WTC11 (cell line): ENCODE measurements around the gene PTPRN2. TPM values are rescaled to one million over a fixed set of nuclear protein-coding genes. Genes with fewer than 3 reads are reported as not detected.

Experiments used
- ATAC-seq: fragments of 200-7000 bp; cut with Tn5 transposase; 2 replicates; pipeline ENCODE4 v1.10.0; 2021; ENCODE audit warnings: mild to moderate bottlenecking, moderate library complexity
- CTCF ChIA-PET: fragments of 300-600 bp; sonication (Branson Sonifier 250); formaldehyde crosslinking; loops from one replicate; lab custom pipeline; 2021; ENCODE audit warnings: antibody characterized with exemption; lab: Charles Lee
- POLR2A ChIA-PET: fragments of 350-600 bp; sonication (Branson Sonifier 250); formaldehyde crosslinking; loops from one replicate; lab custom pipeline; 2021; ENCODE audit warnings: antibody characterized with exemption; lab: Charles Lee
- DNase-seq: peaks from one replicate; pipeline ENCODE4 v3.0.0; 2021; ENCODE audit warnings: low spot score
- H3K27ac Mint-ChIP-seq: 2 replicates; pipeline ENCODE4 v1.8.0; 2021; ENCODE audit warnings: mixed read lengths
- H3K27me3 Mint-ChIP-seq: 2 replicates; pipeline ENCODE4 v1.8.0; 2021; ENCODE audit warnings: low read depth, mild to moderate bottlenecking, moderate library complexity, mixed read lengths
- H3K36me3 Mint-ChIP-seq: 2 replicates; pipeline ENCODE4 v1.8.0; 2021; ENCODE audit warnings: mixed read lengths
- H3K4me1 Mint-ChIP-seq: 2 replicates; pipeline ENCODE4 v1.8.0; 2022; ENCODE audit warnings: mixed read lengths
- H3K4me3 Mint-ChIP-seq: 2 replicates; pipeline ENCODE4 v1.8.0; 2021; ENCODE audit warnings: mild to moderate bottlenecking, moderate library complexity, mixed read lengths
- H3K9me3 Mint-ChIP-seq: 2 replicates; pipeline ENCODE4 v1.8.0; 2021; ENCODE audit warnings: mixed read lengths
- ATF6 ChIP-seq: sonication (generic); formaldehyde crosslinking; IDR thresholded peaks from 2 replicates; pipeline ENCODE4 v1.8.1; 2023; ENCODE audit warnings: mild to moderate bottlenecking, missing genetic modification reagents
- E2F4 ChIP-seq: sonication (generic); formaldehyde crosslinking; IDR thresholded peaks from 2 replicates; pipeline ENCODE4 v1.8.1; 2022; ENCODE audit warnings: low read depth, mild to moderate bottlenecking, moderate library complexity, missing genetic modification reagents, borderline replicate concordance
- E2F5 ChIP-seq: sonication (generic); formaldehyde crosslinking; IDR thresholded peaks from 2 replicates; pipeline ENCODE4 v1.8.1; 2022; ENCODE audit warnings: mild to moderate bottlenecking, moderate library complexity, missing genetic modification reagents
- ELF4 ChIP-seq: sonication (generic); formaldehyde crosslinking; IDR thresholded peaks from 2 replicates; pipeline ENCODE4 v1.8.1; 2022; ENCODE audit warnings: low read depth, mild to moderate bottlenecking, moderate library complexity, missing genetic modification reagents
- ESRRA ChIP-seq: sonication (generic); formaldehyde crosslinking; IDR thresholded peaks from 2 replicates; pipeline ENCODE4 v1.8.1; 2022; ENCODE audit warnings: mild to moderate bottlenecking, missing genetic modification reagents, borderline replicate concordance
- FOXP1 ChIP-seq: sonication (generic); formaldehyde crosslinking; IDR thresholded peaks from 2 replicates; pipeline ENCODE4 v1.8.0; 2022; ENCODE audit warnings: missing genetic modification reagents, mild to moderate bottlenecking, moderate library complexity, borderline replicate concordance
- HMGA2 ChIP-seq: fragments of 250-450 bp; sonication (Bioruptor Pico); IDR thresholded peaks from 2 replicates; pipeline ENCODE4 v1.4.0; 2021; ENCODE audit warnings: mild to moderate bottlenecking, moderate library complexity
- MAX ChIP-seq: sonication (generic); formaldehyde crosslinking; IDR thresholded peaks from 2 replicates; pipeline ENCODE4 v1.8.0; 2022; ENCODE audit warnings: mild to moderate bottlenecking, missing genetic modification reagents
- MYBL2 ChIP-seq: sonication (generic); formaldehyde crosslinking; IDR thresholded peaks from 2 replicates; pipeline ENCODE4 v1.8.1; 2023; ENCODE audit warnings: mild to moderate bottlenecking, moderate library complexity, missing genetic modification reagents
- NFATC4 ChIP-seq: fragments of 250-450 bp; sonication (Bioruptor Pico); IDR thresholded peaks from 2 replicates; pipeline ENCODE4 v1.9.0; 2021; ENCODE audit warnings: mild to moderate bottlenecking
- NFYB ChIP-seq: sonication (generic); formaldehyde crosslinking; conservative IDR thresholded peaks from 2 replicates; pipeline ENCODE4 v1.8.0; 2022; ENCODE audit warnings: low read depth, missing genetic modification reagents
- NR2C2 ChIP-seq: sonication (generic); formaldehyde crosslinking; IDR thresholded peaks from 2 replicates; pipeline ENCODE4 v1.8.0; 2022; ENCODE audit warnings: mild to moderate bottlenecking, missing genetic modification reagents
- TCF7 ChIP-seq: sonication (generic); formaldehyde crosslinking; IDR thresholded peaks from 2 replicates; pipeline ENCODE4 v1.8.0; 2022; ENCODE audit warnings: mild to moderate bottlenecking, low read depth, missing genetic modification reagents, moderate library complexity
- TEAD4 ChIP-seq: sonication (generic); formaldehyde crosslinking; IDR thresholded peaks from 2 replicates; pipeline ENCODE4 v1.8.0; 2022; ENCODE audit warnings: mild to moderate bottlenecking, missing genetic modification reagents
- ZBTB43 ChIP-seq: sonication (generic); formaldehyde crosslinking; IDR thresholded peaks from 2 replicates; pipeline ENCODE4 v1.8.1; 2023; ENCODE audit warnings: mild to moderate bottlenecking, missing genetic modification reagents
- ZNF219 ChIP-seq: sonication (generic); formaldehyde crosslinking; IDR thresholded peaks from 2 replicates; pipeline ENCODE4 v1.8.0; 2023; ENCODE audit warnings: missing genetic modification reagents, mild to moderate bottlenecking, borderline replicate concordance
- ZNF232 ChIP-seq: sonication (generic); formaldehyde crosslinking; IDR thresholded peaks from 2 replicates; pipeline ENCODE4 v1.8.0; 2022; ENCODE audit warnings: mild to moderate bottlenecking, missing genetic modification reagents
- ZNF317 ChIP-seq: sonication (generic); formaldehyde crosslinking; IDR thresholded peaks from 2 replicates; pipeline ENCODE4 v1.8.1; 2023; ENCODE audit warnings: low read depth, mild to moderate bottlenecking, moderate library complexity, missing genetic modification reagents, borderline replicate concordance
- ZNF512 ChIP-seq: sonication (generic); formaldehyde crosslinking; IDR thresholded peaks from 2 replicates; pipeline ENCODE4 v1.8.1; 2022; ENCODE audit warnings: missing genetic modification reagents, borderline replicate concordance
- ZSCAN18 ChIP-seq: fragments of 250-450 bp; sonication (Bioruptor Pico); IDR thresholded peaks from 2 replicates; pipeline ENCODE4 v2.1.2; 2022; ENCODE audit warnings: mild to moderate bottlenecking, moderate library complexity
- total RNA-seq: library from RNA; stranded (reverse); gene quantifications from 3 replicates; pipeline ENCODE4 v1.2.3, GENCODE V29; 2021

PTPRN2 gene
- total RNA-seq, 1 experiment from 2014 or later: 4.7 TPM

- ChIA-PET CTCF (no interaction called here), POLR2A (no interaction called here)
- Mint-ChIP-seq H3K4me1 (peaks cover 8% of the 10 kb centered on the region), H3K27me3 (peaks cover 4% of the 10 kb centered on the region), H3K27ac (no peak overlapping the region), H3K4me3 (no peak overlapping the region), H3K9me3 (peaks cover 53% of the 10 kb centered on the region), H3K36me3 (peaks cover 40% of the 10 kb centered on the region)
- no peak for DNase-seq
- ATAC-seq: no peak
- no peak for TF ChIP-seq TCF7
- no peak for TF ChIP-seq MYBL2
- TF ChIP-seq ATF6: no peak
- TF ChIP-seq TEAD4 (CRISPR knock-in tag): no peak
- no peak for TF ChIP-seq NFATC4 (CRISPR knock-in tag)
- TF ChIP-seq ZSCAN18 (CRISPR knock-in tag): no peak
- no peak for TF ChIP-seq ZNF219 (CRISPR knock-in tag)
- TF ChIP-seq ELF4: no peak
- TF ChIP-seq E2F5: no peak
- no peak for TF ChIP-seq ZNF232 (CRISPR knock-in tag)
- TF ChIP-seq HMGA2 (CRISPR knock-in tag): no peak
- TF ChIP-seq ZNF512 (CRISPR knock-in tag): no peak
- TF ChIP-seq MAX (CRISPR knock-in tag): no peak
- TF ChIP-seq FOXP1 (CRISPR knock-in tag): no peak
- TF ChIP-seq NR2C2 (CRISPR knock-in tag): no peak
- TF ChIP-seq ESRRA (CRISPR knock-in tag): no peak
- TF ChIP-seq ZNF317 (CRISPR knock-in tag): no peak
- no peak for TF ChIP-seq ZBTB43 (CRISPR knock-in tag)
- no peak for TF ChIP-seq NFYB (CRISPR knock-in tag)
- TF ChIP-seq E2F4: no peak
These were observed 489.2 kb downstream of the PTPRN2 start for GRCh38 chr7:158098125-158099030.
